Measurements from ENCODE around the gene KLF6.

The KLF6 gene
- total RNA-seq, result 567 to 2,811 reads per million in 2 donors

- DNase-seq, result peak; percentile 35
These were observed at the start of gene KLF6 for GRCh38 chr10:3784510-3785250. Gene KLF6 (minus strand): TSS chr10:3785209. CDS start chr10:3785014, 195 bp downstream.

GRCh38 chr10:3834404-3834803 lies 49.4 kb upstream of the KLF6 start:
- DNase-seq, result no peak

- DNase-seq, result no peak
These were observed 48.0 kb upstream of the KLF6 start for GRCh38 chr10:3833046-3833445.

- no peak for DNase-seq
These were observed 47.2 kb upstream of the KLF6 start for GRCh38 chr10:3832022-3832786.

GRCh38 chr10:3831608-3832007 lies 46.6 kb upstream of the KLF6 start:
- DNase-seq, result no peak

GRCh38 chr10:3830946-3831345 lies 45.9 kb upstream of the KLF6 start:
- DNase-seq, result no peak

GRCh38 chr10:3829156-3830050 lies 44.4 kb upstream of the KLF6 start:
- DNase-seq, result no peak

GRCh38 chr10:3828404-3829155 lies 43.6 kb upstream of the KLF6 start:
- DNase-seq, result no peak

GRCh38 chr10:3827768-3828403 lies 42.9 kb upstream of the KLF6 start:
- no peak for DNase-seq

- DNase-seq, result no peak
These were observed 42.3 kb upstream of the KLF6 start for GRCh38 chr10:3827266-3827665.

- no peak for DNase-seq
These were observed 40.9 kb upstream of the KLF6 start for GRCh38 chr10:3825862-3826351.

- no peak for DNase-seq
These were observed 40.2 kb upstream of the KLF6 start for GRCh38 chr10:3825244-3825643.

GRCh38 chr10:3822541-3823330 lies 37.7 kb upstream of the KLF6 start:
- no peak for DNase-seq

- DNase-seq, result no peak
These were observed 35.2 kb upstream of the KLF6 start for GRCh38 chr10:3820255-3820654.

GRCh38 chr10:3816995-3817394 lies 32.0 kb upstream of the KLF6 start:
- no peak for DNase-seq

GRCh38 chr10:3814838-3815220 lies 29.8 kb upstream of the KLF6 start:
- DNase-seq, result no peak

- no peak for DNase-seq
These were observed 29.2 kb upstream of the KLF6 start for GRCh38 chr10:3813986-3814837.

- no peak for DNase-seq
These were observed 28.3 kb upstream of the KLF6 start for GRCh38 chr10:3813267-3813666.

GRCh38 chr10:3812141-3812540 lies 27.1 kb upstream of the KLF6 start:
- DNase-seq, result no peak
